Measurements from ENCODE around the gene KRTAP5-3. TPM values are rescaled to one million over a fixed set of nuclear protein-coding genes. Genes with fewer than 3 reads are reported as not detected.

KRTAP5-3 gene
- total RNA-seq, 2 donors from 2014 or later: not detected

GRCh38 chr11:1639666-1640065 lies 31.4 kb upstream of the KRTAP5-3 start:
- Histone ChIP-seq H3K36me3 (no peaks in the 10 kb centered on the region), H3K4me1 (no peaks in the 10 kb centered on the region), H3K9me3 (no peaks in the 10 kb centered on the region), H3K27ac (no peak overlapping the region), H3K4me3 (no peak overlapping the region), H3K27me3 (no peaks in the 10 kb centered on the region)
- no peak for DNase-seq (ENCODE audit: low spot score)
- no peak for TF ChIP-seq CTCF (IDR thresholded peaks at IDR 0.05)

GRCh38 chr11:1639102-1639620 lies 30.9 kb upstream of the KRTAP5-3 start:
- TF ChIP-seq CTCF (IDR thresholded peaks at IDR 0.05): no peak
- DNase-seq (ENCODE audit: low spot score): no peak

GRCh38 chr11:1638344-1638743 lies 30.1 kb upstream of the KRTAP5-3 start:
- Histone ChIP-seq H3K4me3 (no peak overlapping the region), H3K36me3 (no peaks in the 10 kb centered on the region), H3K27me3 (no peaks in the 10 kb centered on the region), H3K27ac (no peak overlapping the region), H3K9me3 (no peaks in the 10 kb centered on the region), H3K4me1 (no peaks in the 10 kb centered on the region)
- no peak for TF ChIP-seq CTCF (IDR thresholded peaks at IDR 0.05)
- no peak for DNase-seq (ENCODE audit: low spot score)

More at GRCh38 chr11:1639102-1639620, 30.9 kb upstream of the KRTAP5-3 start:
- no peak overlapping the region for H3K27ac ChIP-seq
- H3K9me3 ChIP-seq: no peaks in the 10 kb centered on the region
- H3K36me3 ChIP-seq: no peaks in the 10 kb centered on the region
- no peak overlapping the region for H3K4me3 ChIP-seq
- no peaks in the 10 kb centered on the region for H3K27me3 ChIP-seq
- H3K4me1 ChIP-seq: no peaks in the 10 kb centered on the region

- no peak overlapping the region for H3K4me3 ChIP-seq
- no peak for DNase-seq (ENCODE audit: low spot score)
- H3K36me3 ChIP-seq: no peaks in the 10 kb centered on the region
- TF ChIP-seq CTCF (IDR thresholded peaks at IDR 0.05): no peak
- H3K27me3 ChIP-seq: no peaks in the 10 kb centered on the region
- H3K27ac ChIP-seq: no peak overlapping the region
- no peaks in the 10 kb centered on the region for H3K4me1 ChIP-seq
- H3K9me3 ChIP-seq: no peaks in the 10 kb centered on the region
These were observed 29.4 kb upstream of the KRTAP5-3 start for GRCh38 chr11:1637628-1638027.

GRCh38 chr11:1636291-1636950 lies 28.2 kb upstream of the KRTAP5-3 start:
- no peak overlapping the region for H3K4me3 ChIP-seq
- no peak for TF ChIP-seq CTCF (IDR thresholded peaks at IDR 0.05)
- H3K36me3 ChIP-seq: no peaks in the 10 kb centered on the region
- no peak for DNase-seq (ENCODE audit: low spot score)
- no peaks in the 10 kb centered on the region for H3K27me3 ChIP-seq
- no peaks in the 10 kb centered on the region for H3K9me3 ChIP-seq
- peaks cover 0 to 3% of the 10 kb centered on the region in 2 donors for H3K4me1 ChIP-seq
- no peak overlapping the region for H3K27ac ChIP-seq

- DNase-seq (ENCODE audit: low spot score): no peak
These were observed 25.6 kb upstream of the KRTAP5-3 start for GRCh38 chr11:1633864-1634263.

More at GRCh38 chr11:1633864-1634263, 25.6 kb upstream of the KRTAP5-3 start:
- no peak overlapping the region for H3K27ac ChIP-seq
- H3K4me1 ChIP-seq: peaks cover 0 to 3% of the 10 kb centered on the region in 2 donors
- H3K27me3 ChIP-seq: no peaks in the 10 kb centered on the region
- no peaks in the 10 kb centered on the region for H3K36me3 ChIP-seq
- H3K9me3 ChIP-seq: no peaks in the 10 kb centered on the region
- H3K4me3 ChIP-seq: no peak overlapping the region
- TF ChIP-seq CTCF (IDR thresholded peaks at IDR 0.05): no peak

Data from right atrium auricular region (tissue), 2 donors.